Activated naive CD8-positive, alpha-beta T cell treated with anti-CD3 and anti-CD28 coated beads, Interleukin-2, amount 50 U/mL, for 24 hours (primary cell): Measurements from ENCODE around the gene LCNL1.

Experiments used
- ATAC-seq: fragments of 150-1000 bp; cut with Tn5 transposase; one replicate; pipeline ENCODE4 v1.10.0; 2021
- DNase-seq: peaks from one replicate; pipeline ENCODE4 v3.0.0; 2021
- H3K27ac Mint-ChIP-seq: one replicate; pipeline ENCODE4 v1.8.0; 2021; ENCODE audit warnings: mild to moderate bottlenecking, mixed read lengths
- H3K27me3 Mint-ChIP-seq: one replicate; pipeline ENCODE4 v1.8.0; 2021; ENCODE audit warnings: mixed read lengths
- H3K36me3 Mint-ChIP-seq: one replicate; pipeline ENCODE4 v1.8.0; 2021; ENCODE audit warnings: low read depth, mixed read lengths
- H3K4me1 Mint-ChIP-seq: one replicate; pipeline ENCODE4 v1.8.0; 2021; ENCODE audit warnings: mixed read lengths
- H3K4me3 Mint-ChIP-seq: one replicate; pipeline ENCODE4 v1.8.0; 2021; ENCODE audit warnings: mild to moderate bottlenecking, moderate library complexity, mixed read lengths
- H3K9me3 Mint-ChIP-seq: one replicate; pipeline ENCODE4 v1.8.0; 2021; ENCODE audit warnings: mixed read lengths

LCNL1 gene

GRCh38 chr9:136961279-136962065 lies 21.3 kb upstream of the LCNL1 start:
- peaks cover 30% of the 10 kb centered on the region for H3K4me1 Mint-ChIP-seq
- no peaks in the 10 kb centered on the region for H3K27me3 Mint-ChIP-seq
- ATAC-seq (no peak), DNase-seq (no peak)
- H3K4me3 Mint-ChIP-seq = no peak overlapping the region
- H3K27ac Mint-ChIP-seq = no peak overlapping the region
- peaks cover 4% of the 10 kb centered on the region for H3K9me3 Mint-ChIP-seq
- H3K36me3 Mint-ChIP-seq = peaks cover 2% of the 10 kb centered on the region

GRCh38 chr9:136962163-136962562 lies 20.6 kb upstream of the LCNL1 start:
- no peaks in the 10 kb centered on the region for H3K27me3 Mint-ChIP-seq
- ATAC-seq (no peak), DNase-seq (no peak)
- no peaks in the 10 kb centered on the region for H3K9me3 Mint-ChIP-seq
- no peaks in the 10 kb centered on the region for H3K36me3 Mint-ChIP-seq
- H3K4me3 Mint-ChIP-seq = no peak overlapping the region
- H3K4me1 Mint-ChIP-seq = peaks cover 32% of the 10 kb centered on the region
- H3K27ac Mint-ChIP-seq = no peak overlapping the region

- H3K27ac Mint-ChIP-seq = peak overlapping the region; percentile 42
- ATAC-seq = no peak
- H3K36me3 Mint-ChIP-seq = no peaks in the 10 kb centered on the region
- H3K4me3 Mint-ChIP-seq = no peak overlapping the region
- peaks cover 32% of the 10 kb centered on the region for H3K4me1 Mint-ChIP-seq
- DNase-seq = no peak
- H3K9me3 Mint-ChIP-seq = no peaks in the 10 kb centered on the region
- no peaks in the 10 kb centered on the region for H3K27me3 Mint-ChIP-seq
These were observed 20.0 kb upstream of the LCNL1 start for GRCh38 chr9:136962701-136963248.

GRCh38 chr9:136963341-136963740 lies 19.5 kb upstream of the LCNL1 start:
- no peak overlapping the region for H3K27ac Mint-ChIP-seq
- H3K4me1 Mint-ChIP-seq = peaks cover 32% of the 10 kb centered on the region
- H3K9me3 Mint-ChIP-seq = no peaks in the 10 kb centered on the region

GRCh38 chr9:136963751-136964150 lies 19.0 kb upstream of the LCNL1 start:
- DNase-seq (no peak), ATAC-seq (no peak)
- peaks cover 32% of the 10 kb centered on the region for H3K4me1 Mint-ChIP-seq
- H3K27ac Mint-ChIP-seq = no peak overlapping the region
- no peak overlapping the region for H3K4me3 Mint-ChIP-seq
- H3K36me3 Mint-ChIP-seq = no peaks in the 10 kb centered on the region
- H3K9me3 Mint-ChIP-seq = no peaks in the 10 kb centered on the region
- no peaks in the 10 kb centered on the region for H3K27me3 Mint-ChIP-seq

More at GRCh38 chr9:136963341-136963740, 19.5 kb upstream of the LCNL1 start:
- no peaks in the 10 kb centered on the region for H3K27me3 Mint-ChIP-seq
- no peaks in the 10 kb centered on the region for H3K36me3 Mint-ChIP-seq
- ATAC-seq (no peak), DNase-seq (no peak)
- H3K4me3 Mint-ChIP-seq = no peak overlapping the region

- DNase-seq (no peak), ATAC-seq (no peak)
- Mint-ChIP-seq H3K27me3 (no peaks in the 10 kb centered on the region), H3K36me3 (no peaks in the 10 kb centered on the region), H3K4me1 (peaks cover 32% of the 10 kb centered on the region), H3K27ac (no peak overlapping the region), H3K4me3 (no peak overlapping the region), H3K9me3 (no peaks in the 10 kb centered on the region)
These were observed 18.6 kb upstream of the LCNL1 start for GRCh38 chr9:136964171-136964689.

GRCh38 chr9:136964833-136965422 lies 17.9 kb upstream of the LCNL1 start:
- Mint-ChIP-seq H3K9me3 (no peaks in the 10 kb centered on the region), H3K36me3 (no peaks in the 10 kb centered on the region), H3K4me1 (peaks cover 31% of the 10 kb centered on the region), H3K27ac (no peak overlapping the region), H3K4me3 (no peak overlapping the region), H3K27me3 (no peaks in the 10 kb centered on the region)
- DNase-seq = no peak
- no peak for ATAC-seq

GRCh38 chr9:136965771-136966484 lies 16.9 kb upstream of the LCNL1 start:
- no peaks in the 10 kb centered on the region for H3K27me3 Mint-ChIP-seq
- H3K4me1 Mint-ChIP-seq = peaks cover 27% of the 10 kb centered on the region
- H3K27ac Mint-ChIP-seq = peak overlapping the region; percentile 45
- peak overlapping the region; percentile 65 for H3K4me3 Mint-ChIP-seq
- no peaks in the 10 kb centered on the region for H3K36me3 Mint-ChIP-seq
- peak; percentile 21 for ATAC-seq
- no peak for DNase-seq
- H3K9me3 Mint-ChIP-seq = no peaks in the 10 kb centered on the region

DNA sequence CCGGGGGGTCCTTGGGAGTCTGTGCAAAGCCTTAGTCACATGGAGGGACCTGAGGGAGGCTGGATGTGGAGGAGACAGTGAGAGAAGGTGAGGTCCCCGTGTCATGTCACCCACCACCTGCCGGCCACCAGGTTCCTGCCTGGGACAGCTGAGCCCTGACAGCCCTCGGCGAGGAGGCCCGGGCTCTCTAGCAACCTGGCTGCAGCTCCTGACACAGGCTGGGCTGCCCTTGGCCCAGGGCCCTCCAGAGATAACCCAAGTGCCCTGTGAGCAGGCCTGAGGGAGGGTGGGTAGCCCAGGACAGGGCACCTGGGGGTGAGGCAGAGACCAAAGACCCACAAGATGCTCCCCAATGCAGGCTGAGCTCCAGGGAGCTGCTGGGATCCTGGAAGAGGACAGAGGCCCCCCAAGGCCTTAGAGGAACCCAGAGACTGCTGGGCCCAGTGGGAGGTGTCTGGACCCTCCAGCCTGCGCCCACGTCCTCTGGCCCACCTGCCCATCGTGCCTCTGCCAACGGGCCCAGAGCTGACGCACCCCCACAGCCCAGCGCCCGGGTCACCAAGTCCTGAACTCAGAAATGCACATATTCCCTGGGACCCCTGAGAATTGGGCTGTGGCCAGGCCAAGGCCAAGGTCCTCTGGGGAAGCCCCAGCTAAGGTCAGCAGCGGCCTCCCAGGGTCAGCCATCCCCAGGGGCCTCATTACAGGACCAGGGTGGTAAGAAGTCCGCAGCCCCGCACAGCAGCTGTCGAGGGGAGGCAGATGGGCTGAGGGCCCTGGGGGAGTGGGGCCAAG lies 14.3 kb upstream of the LCNL1 start:
- H3K4me3 Mint-ChIP-seq = no peak overlapping the region
- no peak overlapping the region for H3K27ac Mint-ChIP-seq
- H3K27me3 Mint-ChIP-seq = no peaks in the 10 kb centered on the region
- no peak for ATAC-seq
- no peak for DNase-seq
- no peaks in the 10 kb centered on the region for H3K36me3 Mint-ChIP-seq
- H3K4me1 Mint-ChIP-seq = peaks cover 20% of the 10 kb centered on the region
- H3K9me3 Mint-ChIP-seq = no peaks in the 10 kb centered on the region

- H3K4me1 Mint-ChIP-seq = peaks cover 20% of the 10 kb centered on the region
- DNase-seq (no peak), ATAC-seq (no peak)
- H3K27me3 Mint-ChIP-seq = no peaks in the 10 kb centered on the region
- no peak overlapping the region for H3K27ac Mint-ChIP-seq
- H3K36me3 Mint-ChIP-seq = no peaks in the 10 kb centered on the region
- H3K9me3 Mint-ChIP-seq = no peaks in the 10 kb centered on the region
- H3K4me3 Mint-ChIP-seq = no peak overlapping the region
These were observed 13.6 kb upstream of the LCNL1 start for GRCh38 chr9:136969150-136969549.

GRCh38 chr9:136969774-136970173 lies 13.0 kb upstream of the LCNL1 start:
- no peak overlapping the region for H3K27ac Mint-ChIP-seq
- DNase-seq = no peak
- no peak overlapping the region for H3K4me3 Mint-ChIP-seq
- no peaks in the 10 kb centered on the region for H3K36me3 Mint-ChIP-seq
- ATAC-seq = no peak
- H3K4me1 Mint-ChIP-seq = peaks cover 15% of the 10 kb centered on the region
- H3K9me3 Mint-ChIP-seq = no peaks in the 10 kb centered on the region
- H3K27me3 Mint-ChIP-seq = no peaks in the 10 kb centered on the region

- no peak overlapping the region for H3K4me3 Mint-ChIP-seq
- H3K27ac Mint-ChIP-seq = no peak overlapping the region
- no peak for ATAC-seq
- DNase-seq = no peak
- H3K4me1 Mint-ChIP-seq = peaks cover 18% of the 10 kb centered on the region
- H3K9me3 Mint-ChIP-seq = no peaks in the 10 kb centered on the region
- no peaks in the 10 kb centered on the region for H3K27me3 Mint-ChIP-seq
- H3K36me3 Mint-ChIP-seq = no peaks in the 10 kb centered on the region
These were observed 12.4 kb upstream of the LCNL1 start for GRCh38 chr9:136970361-136970760.

DNA sequence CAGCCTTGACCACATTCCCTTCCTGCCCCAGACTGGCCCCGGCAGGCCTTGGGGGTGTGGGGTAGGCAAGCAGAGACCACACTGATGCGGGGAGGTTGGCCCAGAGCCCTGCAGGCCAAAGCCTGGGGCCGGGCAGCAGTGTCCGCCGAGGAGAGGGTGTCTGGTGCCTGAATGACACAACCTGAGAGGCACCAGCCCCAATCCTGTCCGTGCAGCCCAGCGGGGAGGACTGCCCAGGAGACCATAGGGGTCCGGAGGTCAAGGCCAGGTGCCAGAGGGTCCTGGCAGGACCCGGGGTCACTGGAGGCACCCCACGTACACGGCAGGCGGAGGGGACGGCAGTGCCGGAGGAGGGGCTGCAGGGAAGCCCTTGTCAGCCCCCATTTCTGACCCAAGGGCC lies 11.0 kb upstream of the LCNL1 start:
- peaks cover 15% of the 10 kb centered on the region for H3K4me1 Mint-ChIP-seq
- no peaks in the 10 kb centered on the region for H3K36me3 Mint-ChIP-seq
- DNase-seq (no peak), ATAC-seq (no peak)
- no peak overlapping the region for H3K27ac Mint-ChIP-seq
- H3K27me3 Mint-ChIP-seq = peaks cover 2% of the 10 kb centered on the region
- no peak overlapping the region for H3K4me3 Mint-ChIP-seq
- no peaks in the 10 kb centered on the region for H3K9me3 Mint-ChIP-seq

DNA sequence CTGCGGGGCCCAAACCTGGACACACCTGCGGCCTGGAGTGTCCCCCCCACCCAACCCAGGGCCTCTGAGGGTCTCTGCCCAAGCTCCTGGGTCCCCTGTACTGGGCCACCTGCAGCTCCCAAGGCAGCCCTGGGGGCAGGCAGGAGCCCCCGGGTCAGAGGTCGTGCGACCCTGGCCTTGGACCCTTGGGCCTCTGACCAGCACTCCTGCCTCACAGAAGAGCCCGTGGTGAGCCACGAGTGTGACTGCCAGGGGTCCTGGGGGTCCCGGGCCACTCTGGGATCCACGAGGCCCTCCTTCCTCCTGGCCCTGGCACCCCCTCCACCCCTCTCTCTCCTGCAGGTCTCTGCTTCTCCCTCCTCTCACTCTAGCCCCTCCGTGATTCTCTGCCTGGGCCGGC lies 10.5 kb upstream of the LCNL1 start:
- ATAC-seq (no peak), DNase-seq (no peak)
- H3K36me3 Mint-ChIP-seq = no peaks in the 10 kb centered on the region
- peaks cover 2% of the 10 kb centered on the region for H3K27me3 Mint-ChIP-seq
- H3K9me3 Mint-ChIP-seq = no peaks in the 10 kb centered on the region
- H3K4me3 Mint-ChIP-seq = no peak overlapping the region
- H3K27ac Mint-ChIP-seq = no peak overlapping the region
- peaks cover 15% of the 10 kb centered on the region for H3K4me1 Mint-ChIP-seq
